CD4-positive, alpha-beta T cell (primary cell): Measurements from ENCODE around the gene EPHB1. TPM values are rescaled to one million over a fixed set of nuclear protein-coding genes. Genes with fewer than 3 reads are reported as not detected.

ENCODE experiments used
- ATAC-seq: fragments of 200-7000 bp; cut with Tn5 transposase; one replicate; pipeline ENCODE4 v1.10.0; 2022; ENCODE audit warnings: mild to moderate bottlenecking; ENCODE audit not compliant: poor library complexity
- CTCF ChIA-PET: fragments of 350-600 bp; sonication (Branson Sonifier 250); formaldehyde crosslinking; loops from one replicate; lab custom pipeline; 2021; ENCODE audit warnings: antibody characterized with exemption, inconsistent platforms; lab: Charles Lee
- POLR2A ChIA-PET: fragments of 350-600 bp; sonication (Branson Sonifier 250); formaldehyde crosslinking; loops from one replicate; lab custom pipeline; 2021; ENCODE audit warnings: antibody characterized with exemption, inconsistent platforms; lab: Charles Lee
- DNase-seq, 14 experiments: peaks; one replicate each; pipeline ENCODE4 v3.0.0-alpha.2; 2013 to 2020; ENCODE audit warnings: mixed read lengths in 2 of 14
- H3K27ac ChIP-seq, 2 donors: one replicate each; pipeline versions ENCODE4 v1.5.1 to v1.7.0; 2013; ENCODE audit warnings: low read length in 2 of 2, low read depth in 1 of 2, mild to moderate bottlenecking in 1 of 2
- H3K27me3 ChIP-seq, 2 experiments: 1 replicate in 1 of 2; 2 replicates in 1 of 2; pipeline versions ENCODE4 v1.6.1 to v1.7.0; 2013; ENCODE audit warnings: low read length in 2 of 2, control low read depth in 1 of 2, mild to moderate bottlenecking in 1 of 2, moderate library complexity in 1 of 2; ENCODE audit not compliant: insufficient read depth in 2 of 2, control insufficient read depth in 1 of 2
- H3K36me3 ChIP-seq: one replicate; pipeline ENCODE4 v1.6.1; 2013; ENCODE audit warnings: low read length, control low read depth; ENCODE audit not compliant: insufficient read depth
- H3K4me1 ChIP-seq: one replicate; pipeline ENCODE4 v1.6.1; 2013; ENCODE audit warnings: low read length, control low read depth; ENCODE audit not compliant: insufficient read depth
- H3K4me3 ChIP-seq: one replicate; pipeline ENCODE4 v1.5.1; 2013; ENCODE audit warnings: mild to moderate bottlenecking, low read length, moderate library complexity
- H3K9me3 ChIP-seq, 2 experiments: 1 replicate in 1 of 2; 2 replicates in 1 of 2; pipeline versions ENCODE4 v1.6.1 to v1.7.0; 2013; ENCODE audit warnings: low read length in 2 of 2, mild to moderate bottlenecking in 2 of 2, control low read depth in 1 of 2, moderate library complexity in 1 of 2; ENCODE audit not compliant: control insufficient read depth in 1 of 2, insufficient read depth in 1 of 2
- H3K27ac Mint-ChIP-seq: one replicate; pipeline ENCODE4 v1.8.0; 2020; ENCODE audit warnings: mixed read lengths
- H3K27me3 Mint-ChIP-seq: one replicate; pipeline ENCODE4 v1.8.0; 2021; ENCODE audit warnings: mixed read lengths
- H3K36me3 Mint-ChIP-seq: one replicate; pipeline ENCODE4 v1.8.0; 2021; ENCODE audit warnings: low read depth, mixed read lengths
- H3K4me1 Mint-ChIP-seq: one replicate; pipeline ENCODE4 v1.8.0; 2021; ENCODE audit warnings: low read depth, mixed read lengths
- H3K4me3 Mint-ChIP-seq: one replicate; pipeline ENCODE4 v1.8.0; 2020; ENCODE audit warnings: mild to moderate bottlenecking, mixed read lengths
- H3K9me3 Mint-ChIP-seq: one replicate; pipeline ENCODE4 v1.8.0; 2020; ENCODE audit warnings: mixed read lengths
- intact Hi-C, 2 experiments: fragments of 100-400 bp; cut with DNase I in 1 of 2; cut with micrococcal nuclease in 1 of 2; formaldehyde crosslinking; loops; one replicate each; pipeline versions ENCODE4 v1.15.1 to v1.9.0; 2023 to 2025; cut with DNase I, micrococcal nuclease
- total RNA-seq, 174 experiments: library from RNA in 2 of 174; stranded (reverse) in 2 of 174; gene quantifications; one replicate each; pipeline ENCODE4 v1.2.3 and lab custom pipeline; 2021 to 2026
- TF ChIP-seq, protein P1 (sequence below): fragments of 200-600 bp; IDR thresholded peaks from one replicate; pipeline ENCODE4 v1.8.0; 2022; ENCODE audit warnings: antibody characterized with exemption, mild to moderate bottlenecking

Gene EPHB1
- total RNA-seq, 2 experiments from 2014 or later = 0.08 to 0.49 TPM

DNA sequence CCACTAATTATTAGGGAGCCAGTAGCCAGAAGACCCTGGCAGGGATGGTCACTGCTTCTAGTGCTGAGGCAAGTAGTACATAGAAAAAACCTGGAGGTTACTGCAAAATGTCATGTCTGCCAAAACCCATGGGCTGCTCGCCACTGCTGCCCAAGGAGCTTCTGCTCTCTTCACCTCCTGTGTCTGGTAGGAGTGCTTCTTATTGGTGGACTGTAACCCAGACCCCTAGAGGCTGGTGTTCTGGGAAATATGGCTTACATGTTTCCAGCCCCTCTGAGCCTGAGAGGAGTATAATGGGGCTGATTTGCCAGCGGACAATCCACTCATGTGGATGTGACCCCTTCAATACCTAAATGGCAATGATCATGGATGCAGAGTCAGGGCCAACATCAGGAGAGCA lies 286.4 kb downstream of the EPHB1 start:
- POLR2A ChIA-PET = no interaction called here
- intact Hi-C loops = no loop called here
- Mint-ChIP-seq H3K4me1 (no peaks in the 10 kb centered on the region), H3K27me3 (no peaks in the 10 kb centered on the region), H3K9me3 (no peaks in the 10 kb centered on the region), H3K4me3 (no peak overlapping the region), H3K36me3 (no peaks in the 10 kb centered on the region), H3K27ac (no peak overlapping the region)
- H3K4me3 ChIP-seq = no peak overlapping the region
- no peak for DNase-seq
- no peak overlapping the region for H3K27ac ChIP-seq
- H3K27me3 ChIP-seq = no peaks in the 10 kb centered on the region
- no peaks in the 10 kb centered on the region for H3K4me1 ChIP-seq
- peaks cover 0 to 5% of the 10 kb centered on the region in 2 experiments for H3K9me3 ChIP-seq
- no peak for ATAC-seq
- CTCF ChIA-PET = no interaction called here
- TF ChIP-seq, protein P1, sequence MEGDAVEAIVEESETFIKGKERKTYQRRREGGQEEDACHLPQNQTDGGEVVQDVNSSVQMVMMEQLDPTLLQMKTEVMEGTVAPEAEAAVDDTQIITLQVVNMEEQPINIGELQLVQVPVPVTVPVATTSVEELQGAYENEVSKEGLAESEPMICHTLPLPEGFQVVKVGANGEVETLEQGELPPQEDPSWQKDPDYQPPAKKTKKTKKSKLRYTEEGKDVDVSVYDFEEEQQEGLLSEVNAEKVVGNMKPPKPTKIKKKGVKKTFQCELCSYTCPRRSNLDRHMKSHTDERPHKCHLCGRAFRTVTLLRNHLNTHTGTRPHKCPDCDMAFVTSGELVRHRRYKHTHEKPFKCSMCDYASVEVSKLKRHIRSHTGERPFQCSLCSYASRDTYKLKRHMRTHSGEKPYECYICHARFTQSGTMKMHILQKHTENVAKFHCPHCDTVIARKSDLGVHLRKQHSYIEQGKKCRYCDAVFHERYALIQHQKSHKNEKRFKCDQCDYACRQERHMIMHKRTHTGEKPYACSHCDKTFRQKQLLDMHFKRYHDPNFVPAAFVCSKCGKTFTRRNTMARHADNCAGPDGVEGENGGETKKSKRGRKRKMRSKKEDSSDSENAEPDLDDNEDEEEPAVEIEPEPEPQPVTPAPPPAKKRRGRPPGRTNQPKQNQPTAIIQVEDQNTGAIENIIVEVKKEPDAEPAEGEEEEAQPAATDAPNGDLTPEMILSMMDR = no peak
- H3K36me3 ChIP-seq = no peaks in the 10 kb centered on the region

DNA sequence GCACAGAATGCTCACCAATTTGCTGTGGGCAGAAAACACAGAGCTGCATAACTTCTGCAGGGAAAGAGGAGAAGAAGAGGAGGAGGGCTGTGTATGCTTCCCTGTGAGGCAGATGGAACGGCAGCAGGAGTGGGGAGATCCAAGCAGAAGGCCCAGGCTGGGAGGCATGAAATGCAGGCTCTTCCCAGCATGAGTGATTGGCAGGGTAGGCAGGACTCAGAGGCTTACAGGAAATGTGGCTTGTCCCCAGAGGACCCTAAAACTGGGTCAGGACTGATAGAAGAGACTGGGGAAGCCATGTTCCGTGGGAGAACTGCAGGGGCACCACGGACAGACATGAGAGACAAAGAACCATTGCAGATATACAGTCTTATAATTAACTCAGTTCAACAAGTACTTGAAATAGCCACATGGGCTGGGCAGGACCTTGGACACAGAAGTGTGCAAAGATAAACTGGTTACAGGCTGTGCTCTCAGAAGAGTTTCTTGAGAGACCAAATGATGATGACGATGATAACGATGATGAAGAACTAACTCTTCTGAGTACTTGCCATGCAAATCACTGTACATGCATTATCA lies 286.9 kb downstream of the EPHB1 start:
- Mint-ChIP-seq H3K27me3 (no peaks in the 10 kb centered on the region), H3K9me3 (no peaks in the 10 kb centered on the region), H3K4me1 (no peaks in the 10 kb centered on the region), H3K36me3 (no peaks in the 10 kb centered on the region), H3K4me3 (no peak overlapping the region), H3K27ac (no peak overlapping the region)
- intact Hi-C loops = no loop called here
- Histone ChIP-seq H3K4me3 (no peak overlapping the region), H3K36me3 (no peaks in the 10 kb centered on the region), H3K27me3 (no peaks in the 10 kb centered on the region), H3K4me1 (no peaks in the 10 kb centered on the region), H3K9me3 (peaks cover 0 to 5% of the 10 kb centered on the region in 2 experiments), H3K27ac (no peak overlapping the region)
- DNase-seq (no peak), ATAC-seq (no peak)
- CTCF ChIA-PET = no interaction called here
- POLR2A ChIA-PET = no interaction called here
- TF ChIP-seq, protein P1 = no peak

DNA sequence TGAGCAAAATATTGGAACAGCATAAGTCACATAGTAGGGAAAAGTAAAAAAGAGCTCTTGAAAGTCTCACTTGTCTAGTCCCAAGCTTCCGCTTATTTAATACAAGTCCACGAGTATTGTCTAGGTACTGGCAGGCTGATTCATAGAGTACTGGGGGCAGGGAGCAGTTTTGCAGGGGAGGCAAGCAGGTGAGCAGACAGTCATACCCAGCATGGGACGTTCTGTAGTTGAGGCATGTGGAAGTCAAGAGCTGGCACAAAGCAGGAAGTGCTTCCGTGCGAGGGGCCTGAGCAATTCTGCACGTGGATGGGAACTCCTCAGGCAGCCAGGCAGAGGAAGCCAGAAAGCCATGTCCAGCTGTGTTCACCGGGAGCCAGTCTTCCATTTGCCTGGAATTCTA lies 287.6 kb downstream of the EPHB1 start:
- Mint-ChIP-seq H3K27ac (no peak overlapping the region), H3K27me3 (no peaks in the 10 kb centered on the region), H3K36me3 (no peaks in the 10 kb centered on the region), H3K4me3 (no peak overlapping the region), H3K4me1 (no peaks in the 10 kb centered on the region), H3K9me3 (no peaks in the 10 kb centered on the region)
- ChIA-PET CTCF (no interaction called here), POLR2A (no interaction called here)
- H3K9me3 ChIP-seq = peaks cover 0 to 5% of the 10 kb centered on the region in 2 experiments
- intact Hi-C loops = no loop called here
- no peaks in the 10 kb centered on the region for H3K4me1 ChIP-seq
- no peaks in the 10 kb centered on the region for H3K36me3 ChIP-seq
- ATAC-seq (no peak), DNase-seq (no peak)
- no peaks in the 10 kb centered on the region for H3K27me3 ChIP-seq
- H3K4me3 ChIP-seq = no peak overlapping the region
- TF ChIP-seq, protein P1 = no peak
- no peak overlapping the region for H3K27ac ChIP-seq
